Stimulated activated naive CD8-positive, alpha-beta T cell treated with anti-CD3 and anti-CD28 coated beads, Interleukin-15, amount 100 ng/mL, for 72 hours (primary cell): ENCODE data around the gene USP10.
A peak's percentile ranks its signal among the peaks of the same experiment; 100 is the strongest.

ENCODE experiments used
- ATAC-seq: fragments of 150-1000 bp; cut with Tn5 transposase; 2 replicates; pipeline ENCODE4 v1.10.0; 2021; ENCODE audit warnings: mild to moderate bottlenecking, moderate library complexity
- DNase-seq, 2 donors: peaks; one replicate each; pipeline ENCODE4 v3.0.0; 2021 to 2022
- H3K27ac Mint-ChIP-seq, 2 donors: one replicate each; pipeline ENCODE4 v1.8.0; 2022; ENCODE audit warnings: mild to moderate bottlenecking in 2 of 2, mixed read lengths in 2 of 2, moderate library complexity in 2 of 2
- H3K27me3 Mint-ChIP-seq: one replicate; pipeline ENCODE4 v1.8.0; 2022; ENCODE audit warnings: mixed read lengths
- H3K4me1 Mint-ChIP-seq: one replicate; pipeline ENCODE4 v1.8.0; 2022; ENCODE audit warnings: mild to moderate bottlenecking, mixed read lengths
- H3K4me3 Mint-ChIP-seq, 2 donors: one replicate each; pipeline ENCODE4 v1.8.0; 2022; ENCODE audit warnings: mild to moderate bottlenecking in 2 of 2, mixed read lengths in 2 of 2, moderate library complexity in 1 of 2
- H3K9me3 Mint-ChIP-seq, 2 donors: one replicate each; pipeline ENCODE4 v1.8.0; 2022; ENCODE audit warnings: mixed read lengths in 2 of 2

Gene USP10

GRCh38 chr16:84818133-84818532, 118.3 kb downstream of the USP10 start:
- H3K9me3 Mint-ChIP-seq: no peaks in the 10 kb centered on the region

GRCh38 chr16:84818989-84819643, 119.3 kb downstream of the USP10 start:
- no peak overlapping the region for H3K27ac Mint-ChIP-seq
- H3K4me3 Mint-ChIP-seq: peak overlapping the region in 1 of 2 donors; percentile 77
- H3K9me3 Mint-ChIP-seq: no peaks in the 10 kb centered on the region

More at GRCh38 chr16:84818133-84818532, 118.3 kb downstream of the USP10 start:
- no peak for DNase-seq
- no peak overlapping the region for H3K27ac Mint-ChIP-seq
- peaks cover 60% of the 10 kb centered on the region for H3K27me3 Mint-ChIP-seq
- no peak for ATAC-seq
- H3K4me3 Mint-ChIP-seq: no peak overlapping the region
- H3K4me1 Mint-ChIP-seq: peaks cover 18% of the 10 kb centered on the region

GRCh38 chr16:84819644-84820304, 120.0 kb downstream of the USP10 start, which contains the start of gene CRISPLD2:
Gene CRISPLD2, plus strand, starts transcription at chr16:84819985. Its CDS starts 18,511 bp downstream, at chr16:84838496.
- peak; percentile 96 for ATAC-seq
- DNase-seq: peak; percentile 76 to 78
- Mint-ChIP-seq H3K9me3 (no peaks in the 10 kb centered on the region), H3K27me3 (peaks cover 63% of the 10 kb centered on the region), H3K4me1 (peaks cover 17% of the 10 kb centered on the region), H3K4me3 (peak within 1 kb of the TSS; percentile 77 to 86), H3K27ac (peak within 1 kb of the TSS in 1 of 2 donors; percentile 9)

More at GRCh38 chr16:84818989-84819643, 119.3 kb downstream of the USP10 start:
- H3K4me1 Mint-ChIP-seq: peaks cover 17% of the 10 kb centered on the region
- ATAC-seq (no peak), DNase-seq (no peak)
- H3K27me3 Mint-ChIP-seq: peaks cover 57% of the 10 kb centered on the region

- no peak for DNase-seq
- ATAC-seq: no peak
- Mint-ChIP-seq H3K9me3 (no peaks in the 10 kb centered on the region), H3K4me3 (peak overlapping the region; percentile 77 to 86), H3K27me3 (peaks cover 69% of the 10 kb centered on the region), H3K4me1 (peaks cover 17% of the 10 kb centered on the region), H3K27ac (peak overlapping the region in 1 of 2 donors; percentile 9)
These were observed 120.5 kb downstream of the USP10 start for GRCh38 chr16:84820305-84820684.

GRCh38 chr16:84820771-84821170, 121.0 kb downstream of the USP10 start:
- peaks cover 70% of the 10 kb centered on the region for H3K27me3 Mint-ChIP-seq
- ATAC-seq (no peak), DNase-seq (no peak)
- no peaks in the 10 kb centered on the region for H3K9me3 Mint-ChIP-seq
- no peak overlapping the region for H3K4me3 Mint-ChIP-seq
- H3K4me1 Mint-ChIP-seq: peaks cover 17% of the 10 kb centered on the region
- H3K27ac Mint-ChIP-seq: no peak overlapping the region

DNA sequence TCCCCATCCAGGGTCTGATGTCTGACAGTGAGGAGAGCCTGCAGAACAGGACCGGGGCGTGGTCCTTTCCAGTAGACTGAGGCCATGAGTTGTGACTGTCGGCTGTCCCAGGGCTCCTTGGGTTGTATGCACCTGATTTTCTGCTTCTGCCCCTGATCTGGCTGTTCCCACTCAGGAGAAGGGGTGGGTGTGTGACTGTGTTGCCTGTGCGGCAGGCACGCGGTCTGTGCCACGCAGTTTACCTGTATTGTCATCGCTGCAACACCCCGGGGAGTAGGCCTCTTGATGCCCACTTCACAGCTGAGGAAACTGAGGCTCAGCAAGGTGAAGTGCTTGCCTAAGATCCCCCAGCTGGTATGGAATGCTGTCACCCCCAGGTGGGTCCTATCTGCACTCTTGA, 121.4 kb downstream of the USP10 start:
- DNase-seq (no peak), ATAC-seq (no peak)
- H3K27ac Mint-ChIP-seq: no peak overlapping the region
- H3K4me1 Mint-ChIP-seq: peaks cover 17% of the 10 kb centered on the region
- H3K4me3 Mint-ChIP-seq: no peak overlapping the region
- no peaks in the 10 kb centered on the region for H3K9me3 Mint-ChIP-seq
- peaks cover 70% of the 10 kb centered on the region for H3K27me3 Mint-ChIP-seq

DNA sequence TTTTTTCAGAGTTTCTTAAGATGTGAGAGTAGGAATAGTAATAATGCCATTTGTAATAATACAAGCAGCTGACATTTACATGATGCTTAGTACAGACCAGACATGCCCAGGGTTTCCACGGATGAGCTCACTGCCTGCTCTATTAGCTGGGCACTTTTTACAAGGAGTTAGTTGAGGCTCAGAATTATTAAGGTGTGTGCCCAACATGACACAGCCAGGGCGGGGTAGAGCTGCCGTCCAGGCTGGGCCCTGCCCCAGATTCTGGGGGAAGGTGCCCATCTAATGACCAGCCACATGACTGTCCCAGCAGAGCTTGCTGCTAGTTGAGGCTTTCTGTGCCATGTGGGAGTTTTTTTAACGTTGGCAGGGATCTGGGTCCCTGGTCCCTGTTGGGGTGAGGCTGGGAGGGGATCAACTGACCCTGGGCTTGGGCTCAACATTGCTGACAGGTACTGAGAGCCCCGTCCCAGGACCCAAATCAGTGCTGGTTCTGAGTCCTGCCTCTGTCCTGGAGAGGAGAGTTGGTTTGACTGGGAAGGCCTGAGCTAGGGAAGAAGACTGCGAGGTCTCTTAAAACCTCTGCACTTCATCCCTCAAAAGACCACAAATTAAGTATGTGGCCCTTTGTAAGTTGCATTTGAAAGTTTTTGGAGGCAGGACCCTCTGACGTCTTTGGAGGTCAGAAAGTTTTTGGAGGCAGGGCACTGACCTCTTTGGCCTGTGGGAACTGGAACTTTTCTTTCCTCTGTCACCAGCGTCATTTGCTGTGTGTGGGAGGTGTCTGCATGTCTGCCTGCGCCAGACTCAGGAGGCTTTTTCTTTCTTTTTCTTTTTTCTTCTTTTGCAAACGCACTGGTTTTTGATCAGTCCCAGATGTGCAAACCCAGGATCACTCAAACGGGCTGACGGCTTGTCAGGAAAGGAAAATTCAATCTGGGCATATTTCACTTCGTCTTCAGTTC, 122.2 kb downstream of the USP10 start:
- Mint-ChIP-seq H3K4me3 (no peak overlapping the region), H3K9me3 (no peaks in the 10 kb centered on the region), H3K27me3 (peaks cover 70% of the 10 kb centered on the region), H3K4me1 (peaks cover 17% of the 10 kb centered on the region), H3K27ac (no peak overlapping the region)
- ATAC-seq: no peak
- no peak for DNase-seq

GRCh38 chr16:84822990-84823389, 123.2 kb downstream of the USP10 start:
- H3K9me3 Mint-ChIP-seq: no peaks in the 10 kb centered on the region
- DNase-seq: no peak
- no peak overlapping the region for H3K27ac Mint-ChIP-seq
- no peak overlapping the region for H3K4me3 Mint-ChIP-seq
- peaks cover 17% of the 10 kb centered on the region for H3K4me1 Mint-ChIP-seq
- peaks cover 69% of the 10 kb centered on the region for H3K27me3 Mint-ChIP-seq
- no peak for ATAC-seq

DNA sequence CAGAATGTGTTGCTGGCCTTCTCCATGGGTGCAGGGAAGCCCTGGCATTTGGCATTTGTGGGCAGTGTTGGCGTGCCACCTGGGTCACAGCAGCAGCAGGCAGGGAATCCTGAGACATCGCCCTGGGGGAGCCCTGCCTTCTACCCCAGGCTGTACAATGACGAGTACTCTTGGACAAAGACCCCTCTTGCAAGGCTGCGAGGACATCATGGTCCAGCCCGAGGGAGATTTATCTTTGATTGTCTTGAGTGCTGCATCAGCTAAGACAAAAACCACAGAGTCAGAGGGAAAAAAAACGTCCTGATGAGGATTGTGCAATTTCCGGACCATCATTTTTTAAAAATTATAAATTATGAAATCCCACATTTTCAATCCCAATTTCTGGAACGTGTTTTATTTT, 123.7 kb downstream of the USP10 start:
- no peak overlapping the region for H3K4me3 Mint-ChIP-seq
- H3K4me1 Mint-ChIP-seq: peaks cover 17% of the 10 kb centered on the region
- peaks cover 71% of the 10 kb centered on the region for H3K27me3 Mint-ChIP-seq
- H3K27ac Mint-ChIP-seq: no peak overlapping the region
- ATAC-seq (no peak), DNase-seq (no peak)
- H3K9me3 Mint-ChIP-seq: no peaks in the 10 kb centered on the region

- H3K27me3 Mint-ChIP-seq: peaks cover 71% of the 10 kb centered on the region
- peaks cover 17% of the 10 kb centered on the region for H3K4me1 Mint-ChIP-seq
- DNase-seq: no peak
- H3K4me3 Mint-ChIP-seq: no peak overlapping the region
- H3K27ac Mint-ChIP-seq: no peak overlapping the region
- no peaks in the 10 kb centered on the region for H3K9me3 Mint-ChIP-seq
- no peak for ATAC-seq
These were observed 124.1 kb downstream of the USP10 start for GRCh38 chr16:84823926-84824325.

DNA sequence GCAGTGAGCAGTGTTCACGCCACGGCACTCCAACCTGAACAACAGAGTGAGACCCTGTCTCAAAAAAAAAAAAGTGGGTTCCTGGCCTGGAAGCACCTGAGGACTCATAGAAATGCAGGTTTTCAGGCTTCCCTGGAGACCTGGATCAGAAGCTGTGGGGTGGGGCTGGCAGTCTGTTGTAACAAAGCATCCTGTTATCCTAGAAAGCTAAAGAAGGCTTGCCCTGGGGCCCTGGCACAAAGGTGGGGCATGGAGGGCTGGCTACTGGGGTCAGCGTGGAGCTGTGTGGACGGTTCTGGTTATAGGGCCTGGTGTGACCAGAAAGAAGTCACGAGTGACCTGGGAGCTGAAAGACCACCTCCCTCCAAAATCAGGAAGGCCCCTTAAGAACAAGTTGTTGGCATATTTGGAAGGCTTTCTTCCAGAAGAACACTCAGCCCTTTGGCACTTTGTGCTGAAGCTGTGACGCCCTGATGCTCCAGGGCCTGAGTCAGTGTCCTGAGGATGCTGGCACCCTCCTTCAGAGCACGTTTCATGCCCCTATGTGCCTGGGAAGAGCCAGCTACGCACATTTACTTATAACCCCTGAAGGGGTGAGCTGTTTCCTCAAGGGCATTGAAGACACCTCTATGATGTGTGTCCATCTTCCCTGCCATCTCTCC, 126.2 kb downstream of the USP10 start:
- H3K27ac Mint-ChIP-seq: no peak overlapping the region
- no peak for ATAC-seq
- no peaks in the 10 kb centered on the region for H3K9me3 Mint-ChIP-seq
- peaks cover 59% of the 10 kb centered on the region for H3K27me3 Mint-ChIP-seq
- H3K4me3 Mint-ChIP-seq: no peak overlapping the region
- H3K4me1 Mint-ChIP-seq: peaks cover 3% of the 10 kb centered on the region
- DNase-seq: no peak

- Mint-ChIP-seq H3K4me3 (no peak overlapping the region), H3K4me1 (no peaks in the 10 kb centered on the region), H3K27ac (no peak overlapping the region), H3K9me3 (no peaks in the 10 kb centered on the region), H3K27me3 (peaks cover 54% of the 10 kb centered on the region)
- ATAC-seq (no peak), DNase-seq (no peak)
These were observed 126.8 kb downstream of the USP10 start for GRCh38 chr16:84826558-84826941.

- Mint-ChIP-seq H3K4me3 (no peak overlapping the region), H3K9me3 (no peaks in the 10 kb centered on the region), H3K27ac (no peak overlapping the region), H3K4me1 (no peaks in the 10 kb centered on the region), H3K27me3 (peaks cover 52% of the 10 kb centered on the region)
- DNase-seq (no peak), ATAC-seq (no peak)
These were observed 127.4 kb downstream of the USP10 start for GRCh38 chr16:84827131-84827574.

DNA sequence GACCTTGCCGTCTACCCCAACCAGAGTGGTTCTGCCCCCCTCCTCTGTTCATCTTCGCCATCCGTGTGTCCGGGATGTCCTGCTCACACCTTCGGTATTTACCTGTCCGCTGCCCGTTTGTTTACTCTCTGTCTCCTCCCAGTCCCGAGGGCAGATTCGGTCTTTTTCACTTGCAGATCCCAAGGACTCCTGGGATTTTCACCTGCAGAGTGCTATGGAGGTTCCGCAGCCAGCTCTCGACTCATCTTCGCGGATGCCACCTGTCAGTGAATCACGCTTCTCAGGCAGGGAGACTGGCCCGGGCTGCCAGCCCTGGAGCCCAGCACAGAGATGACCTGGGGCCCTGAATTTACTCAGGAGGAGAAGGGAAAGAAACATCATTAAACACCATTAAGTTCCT, 128.1 kb downstream of the USP10 start:
- ATAC-seq (no peak), DNase-seq (no peak)
- Mint-ChIP-seq H3K4me3 (no peak overlapping the region), H3K27me3 (peaks cover 49% of the 10 kb centered on the region), H3K9me3 (no peaks in the 10 kb centered on the region), H3K27ac (no peak overlapping the region), H3K4me1 (no peaks in the 10 kb centered on the region)

GRCh38 chr16:84828322-84828721, 128.5 kb downstream of the USP10 start:
- H3K27me3 Mint-ChIP-seq: peaks cover 48% of the 10 kb centered on the region
- no peak overlapping the region for H3K27ac Mint-ChIP-seq
- ATAC-seq: no peak
- H3K9me3 Mint-ChIP-seq: no peaks in the 10 kb centered on the region
- no peak overlapping the region for H3K4me3 Mint-ChIP-seq
- no peaks in the 10 kb centered on the region for H3K4me1 Mint-ChIP-seq
- DNase-seq: no peak
